ENCODE data around the gene DDX10. TPM values are rescaled to one million over a fixed set of nuclear protein-coding genes. Genes with fewer than 3 reads are reported as not detected.

DDX10 gene
- total and polyA plus RNA-seq, 8 donors, result 11.6 to 22.6 (median 17.6) TPM

DNA sequence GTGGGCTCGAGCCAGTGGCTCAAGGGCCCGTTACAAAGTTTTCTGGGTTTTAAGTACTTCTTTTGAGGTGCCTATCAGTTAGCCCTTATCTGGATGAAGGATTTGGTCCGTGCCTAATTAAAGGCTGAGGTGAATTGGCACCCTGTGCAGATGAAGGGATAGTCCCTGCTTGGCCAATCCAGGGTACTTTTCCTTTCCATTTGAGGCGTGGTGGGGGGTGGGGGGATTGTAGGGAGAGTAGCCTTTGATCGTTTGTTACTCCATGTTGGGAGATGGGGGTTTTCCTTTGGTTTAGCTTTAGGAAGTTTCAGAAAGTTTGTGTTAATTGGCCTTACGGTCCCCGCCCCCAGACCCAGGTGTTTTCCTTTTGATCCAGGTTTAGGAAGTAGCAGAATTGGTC is 170.8 kb downstream of the DDX10 start:
- Histone ChIP-seq H3K4me1 (no peaks in the 10 kb centered on the region), H3K36me3 (peaks cover 4 to 22% (median 15%) of the 10 kb centered on the region in 4 donors), H3K9me3 (no peaks in the 10 kb centered on the region), H3K27ac (no peak overlapping the region), H3K27me3 (no peaks in the 10 kb centered on the region), H3K4me3 (no peak overlapping the region)
- no peak for TF ChIP-seq POLR2AphosphoS5 (IDR thresholded peaks at IDR 0.05)
- TF ChIP-seq POLR2A (IDR thresholded peaks at IDR 0.05), result no peak
- TF ChIP-seq, protein P1, sequence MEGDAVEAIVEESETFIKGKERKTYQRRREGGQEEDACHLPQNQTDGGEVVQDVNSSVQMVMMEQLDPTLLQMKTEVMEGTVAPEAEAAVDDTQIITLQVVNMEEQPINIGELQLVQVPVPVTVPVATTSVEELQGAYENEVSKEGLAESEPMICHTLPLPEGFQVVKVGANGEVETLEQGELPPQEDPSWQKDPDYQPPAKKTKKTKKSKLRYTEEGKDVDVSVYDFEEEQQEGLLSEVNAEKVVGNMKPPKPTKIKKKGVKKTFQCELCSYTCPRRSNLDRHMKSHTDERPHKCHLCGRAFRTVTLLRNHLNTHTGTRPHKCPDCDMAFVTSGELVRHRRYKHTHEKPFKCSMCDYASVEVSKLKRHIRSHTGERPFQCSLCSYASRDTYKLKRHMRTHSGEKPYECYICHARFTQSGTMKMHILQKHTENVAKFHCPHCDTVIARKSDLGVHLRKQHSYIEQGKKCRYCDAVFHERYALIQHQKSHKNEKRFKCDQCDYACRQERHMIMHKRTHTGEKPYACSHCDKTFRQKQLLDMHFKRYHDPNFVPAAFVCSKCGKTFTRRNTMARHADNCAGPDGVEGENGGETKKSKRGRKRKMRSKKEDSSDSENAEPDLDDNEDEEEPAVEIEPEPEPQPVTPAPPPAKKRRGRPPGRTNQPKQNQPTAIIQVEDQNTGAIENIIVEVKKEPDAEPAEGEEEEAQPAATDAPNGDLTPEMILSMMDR (IDR thresholded peaks at IDR 0.05), result no peak
- TF ChIP-seq EP300 (IDR thresholded peaks at IDR 0.05), result no peak
- DNase-seq, result no peak
- 81 to 86% (median 85%) methylated on average over 7 of the region's 7 CpGs for WGBS, 5 donors
- intact Hi-C loops (cut with DNase I; ENCODE audit: low total_unique reads), result no loop called here

DNA sequence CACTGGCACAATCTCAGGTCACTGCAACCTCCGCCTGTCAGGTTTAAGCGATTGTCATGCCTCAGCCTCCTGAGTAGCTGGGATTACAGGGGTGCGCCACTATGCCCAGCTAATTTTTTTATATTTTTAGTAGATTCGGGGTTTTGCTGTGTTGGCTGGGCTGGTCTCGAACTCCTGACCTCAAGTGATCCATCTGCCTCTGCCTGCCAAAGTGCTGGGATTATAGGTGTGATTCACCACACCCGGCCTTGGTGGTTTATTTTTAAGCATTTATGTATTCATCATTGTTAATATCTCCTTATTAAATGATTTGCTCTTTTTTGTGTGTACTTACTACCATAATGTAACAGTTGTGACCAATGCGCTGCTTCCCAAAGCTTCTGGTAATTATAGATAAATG is 171.7 kb downstream of the DDX10 start:
- Histone ChIP-seq H3K4me3 (no peak overlapping the region), H3K27me3 (no peaks in the 10 kb centered on the region), H3K9me3 (no peaks in the 10 kb centered on the region), H3K36me3 (peaks cover 4 to 30% (median 19%) of the 10 kb centered on the region in 4 donors), H3K27ac (no peak overlapping the region), H3K4me1 (no peaks in the 10 kb centered on the region)
- 89 to 95% (median 93%) methylated on average over 7 of the region's 7 CpGs for WGBS, 5 donors
- TF ChIP-seq POLR2AphosphoS5 (IDR thresholded peaks at IDR 0.05), result no peak
- TF ChIP-seq EP300 (IDR thresholded peaks at IDR 0.05), result no peak
- TF ChIP-seq POLR2A (IDR thresholded peaks at IDR 0.05), result no peak
- TF ChIP-seq, protein P1 (IDR thresholded peaks at IDR 0.05), result no peak
- DNase-seq, result no peak
- intact Hi-C loops (cut with DNase I; ENCODE audit: low total_unique reads), result no loop called here

DNA sequence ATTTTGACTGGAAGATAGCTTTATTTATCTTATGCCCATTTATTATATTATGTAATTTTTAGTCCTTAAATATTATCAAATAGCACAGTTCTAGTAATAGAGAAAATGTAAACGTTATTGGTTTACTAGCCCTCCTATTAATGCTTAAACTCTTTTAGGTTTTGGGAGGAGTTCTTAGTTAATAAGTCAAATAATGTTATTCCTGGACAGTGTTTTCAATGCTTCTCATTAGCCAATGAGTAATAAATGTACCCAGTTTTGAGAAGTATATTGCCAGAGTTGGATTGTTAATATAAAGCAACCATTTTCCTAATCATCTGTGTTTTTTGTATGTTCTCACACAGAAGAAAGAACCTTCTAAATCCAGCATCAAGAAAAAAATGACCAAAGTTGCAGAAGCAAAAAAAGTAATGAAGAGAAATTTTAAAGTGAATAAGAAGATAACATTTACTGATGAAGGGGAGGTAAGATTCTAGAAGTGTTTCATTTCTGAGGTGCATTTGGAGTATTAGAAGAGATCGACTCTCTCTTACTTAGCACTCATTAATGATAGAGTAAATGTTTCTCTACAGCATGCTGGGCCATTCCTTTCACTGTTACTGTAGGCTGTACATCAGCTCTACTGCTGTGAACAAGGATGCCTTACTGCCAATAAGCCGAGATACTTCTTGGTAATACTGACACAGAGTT is 173.4 kb downstream of the DDX10 start:
- WGBS, 5 donors, result 86 to 93% (median 89%) methylated on average over 3 of the region's 3 CpGs
- peaks cover 4 to 30% (median 21%) of the 10 kb centered on the region in 4 donors for H3K36me3 ChIP-seq
- no peak for DNase-seq
- no peaks in the 10 kb centered on the region for H3K9me3 ChIP-seq
- H3K27me3 ChIP-seq, result no peaks in the 10 kb centered on the region
- no peaks in the 10 kb centered on the region for H3K4me1 ChIP-seq
- H3K27ac ChIP-seq, result no peak overlapping the region
- no peak for TF ChIP-seq EP300 (IDR thresholded peaks at IDR 0.05)
- TF ChIP-seq POLR2AphosphoS5 (IDR thresholded peaks at IDR 0.05), result no peak
- TF ChIP-seq POLR2A (IDR thresholded peaks at IDR 0.05), result no peak
- TF ChIP-seq, protein P1 (IDR thresholded peaks at IDR 0.05), result no peak
- H3K4me3 ChIP-seq, result no peak overlapping the region
- intact Hi-C loops (cut with DNase I; ENCODE audit: low total_unique reads), result no loop called here

DNA sequence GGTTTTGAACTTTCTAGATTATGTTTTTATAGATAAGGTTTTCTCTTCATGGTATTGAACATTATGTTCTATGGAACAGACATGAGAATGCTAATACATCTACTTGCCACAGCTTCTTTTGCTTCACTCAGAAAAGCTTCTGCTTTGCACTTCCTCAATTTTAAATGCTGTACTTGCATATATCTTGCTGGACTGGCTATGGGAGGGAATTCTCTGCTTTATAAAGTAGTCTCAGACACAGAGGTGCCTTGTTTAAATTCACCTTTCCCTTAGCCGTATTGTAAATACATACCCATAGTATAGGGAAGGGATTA is 173.9 kb downstream of the DDX10 start:
- WGBS, 5 donors, result 84 to 97% (median 96%) methylated on average over 1 of the region's 1 CpG
- Histone ChIP-seq H3K27ac (no peak overlapping the region), H3K4me1 (no peaks in the 10 kb centered on the region), H3K9me3 (no peaks in the 10 kb centered on the region), H3K4me3 (no peak overlapping the region), H3K27me3 (no peaks in the 10 kb centered on the region), H3K36me3 (peaks cover 4 to 30% (median 21%) of the 10 kb centered on the region in 4 donors)
- TF ChIP-seq POLR2AphosphoS5 (IDR thresholded peaks at IDR 0.05), result no peak
- TF ChIP-seq, protein P1 (IDR thresholded peaks at IDR 0.05), result no peak
- no peak for TF ChIP-seq POLR2A (IDR thresholded peaks at IDR 0.05)
- no peak for TF ChIP-seq EP300 (IDR thresholded peaks at IDR 0.05)
- DNase-seq, result no peak
- intact Hi-C loops (cut with DNase I; ENCODE audit: low total_unique reads), result no loop called here
